AG04450 (cell line): ENCODE measurements around the gene CDH4. TPM values are rescaled to one million over a fixed set of nuclear protein-coding genes. Genes with fewer than 3 reads are reported as not detected.

Source experiments
- CTCF ChIA-PET: fragments of 300-600, 350-600 bp; formaldehyde crosslinking; extraction: SDS; loops from one replicate; lab custom pipeline; 2022; ENCODE audit warnings: antibody characterized with exemption, inconsistent platforms; lab: Charles Lee
- POLR2A ChIA-PET: fragments of 350-600 bp; formaldehyde crosslinking; extraction: SDS; loops from one replicate; lab custom pipeline; 2021; ENCODE audit warnings: antibody characterized with exemption, inconsistent platforms; lab: Yijun Ruan, JAX
- DNase-seq: peaks from one replicate; pipeline ENCODE4 v3.0.0-alpha.2; 2011; ENCODE audit warnings: low read depth, low spot score
- H3K27ac ChIP-seq: one replicate; pipeline ENCODE4 v1.5.1; 2012; ENCODE audit warnings: low read depth, low read length, control low read depth
- H3K27me3 ChIP-seq: one replicate; pipeline ENCODE4 v1.6.0; 2012; ENCODE audit warnings: low read length; ENCODE audit not compliant: control insufficient read depth, insufficient read depth
- H3K4me3 ChIP-seq: 2 replicates; pipeline ENCODE4 v1.5.1; 2011; ENCODE audit warnings: mild to moderate bottlenecking, low read depth, low read length, control low read depth
- H3K9me3 ChIP-seq: 2 replicates; pipeline ENCODE4 v1.5.1; 2012; ENCODE audit warnings: low read length; ENCODE audit not compliant: control insufficient read depth, insufficient read depth
- CTCF ChIP-seq: IDR thresholded peaks from 2 replicates; pipeline ENCODE4 v1.5.1; 2011; ENCODE audit warnings: low read depth, low read length, control low read depth, inconsistent platforms
- polyA plus RNA-seq: library from polyadenylated mRNA; depleted of rRNA; stranded (reverse); fragments of >200 nt; gene quantifications from 2 replicates; pipeline ENCODE4 v1.2.3, GENCODE V29; 2011

Gene CDH4
- polyA plus RNA-seq, 1 experiment = 1.6 TPM

GRCh38 chr20:61924858-61925554 lies 672.9 kb downstream of the CDH4 start:
- CTCF ChIA-PET = no interaction called here
- H3K27ac ChIP-seq = no peak overlapping the region
- no peaks in the 10 kb centered on the region for H3K27me3 ChIP-seq
- no peak for DNase-seq
- H3K9me3 ChIP-seq = peaks cover 36% of the 10 kb centered on the region
- TF ChIP-seq CTCF = no peak
- POLR2A ChIA-PET = no interaction called here
- no peak overlapping the region for H3K4me3 ChIP-seq

GRCh38 chr20:61925555-61926252 lies 673.6 kb downstream of the CDH4 start:
- no peak for TF ChIP-seq CTCF
- Histone ChIP-seq H3K27ac (peak overlapping the region; percentile 21), H3K27me3 (no peaks in the 10 kb centered on the region), H3K9me3 (peaks cover 29% of the 10 kb centered on the region), H3K4me3 (no peak overlapping the region)
- ChIA-PET POLR2A (no interaction called here), CTCF (no interaction called here)
- peak; percentile 6 for DNase-seq

GRCh38 chr20:61926253-61926613 lies 674.2 kb downstream of the CDH4 start:
- H3K27ac ChIP-seq = no peak overlapping the region
- POLR2A ChIA-PET = no interaction called here

GRCh38 chr20:61926796-61927192 lies 674.7 kb downstream of the CDH4 start:
- CTCF ChIA-PET = interaction anchor here (0.8 kb wide), 1 partner anchor 40 kb away, joined by 4 read pairs; no protein-coding TSS in a partner anchor
- TF ChIP-seq CTCF = no peak
- DNase-seq = no peak
- no peaks in the 10 kb centered on the region for H3K27me3 ChIP-seq
- POLR2A ChIA-PET = no interaction called here
- H3K4me3 ChIP-seq = no peak overlapping the region
- peaks cover 29% of the 10 kb centered on the region; the same call in 1 of the 2 replicates for H3K9me3 ChIP-seq
- no peak overlapping the region for H3K27ac ChIP-seq

More at GRCh38 chr20:61926253-61926613, 674.2 kb downstream of the CDH4 start:
- H3K9me3 ChIP-seq = peaks cover 29% of the 10 kb centered on the region; the same call in 1 of the 2 replicates
- no peak overlapping the region for H3K4me3 ChIP-seq
- CTCF ChIA-PET = no interaction called here
- no peak for DNase-seq
- TF ChIP-seq CTCF = no peak
- H3K27me3 ChIP-seq = no peaks in the 10 kb centered on the region
